GM18508 (cell line): ENCODE measurements around the gene NR2F1-AS1.

Source experiments
- ATAC-seq: cut with Tn5 transposase; IDR thresholded peaks from one replicate; pipeline ENCODE4 v1.9.1; 2021; ENCODE audit warnings: moderate number of reproducible peaks; ENCODE audit not compliant: insufficient read depth, unreplicated experiment

Gene NR2F1-AS1

GRCh38 chr5:93452255-93452654 lies 128.8 kb downstream of the NR2F1-AS1 start:
- no peak for ATAC-seq

GRCh38 chr5:93438124-93438523 lies 142.9 kb downstream of the NR2F1-AS1 start:
- ATAC-seq = no peak

- ATAC-seq = no peak
Observed at GRCh38 chr5:93436083-93436482, 144.9 kb downstream of the NR2F1-AS1 start.

GRCh38 chr5:93433422-93433821 lies 147.6 kb downstream of the NR2F1-AS1 start:
- no peak for ATAC-seq

GRCh38 chr5:93431250-93431649 lies 149.8 kb downstream of the NR2F1-AS1 start:
- ATAC-seq = no peak

GRCh38 chr5:93430673-93431199 lies 150.3 kb downstream of the NR2F1-AS1 start:
- no peak for ATAC-seq

- no peak for ATAC-seq
Observed at GRCh38 chr5:93430118-93430517, 150.9 kb downstream of the NR2F1-AS1 start.

- no peak for ATAC-seq
Observed at GRCh38 chr5:93428868-93429267, 152.2 kb downstream of the NR2F1-AS1 start.

- no peak for ATAC-seq
Observed at GRCh38 chr5:93427316-93427715, 153.7 kb downstream of the NR2F1-AS1 start.

- no peak for ATAC-seq
Observed at GRCh38 chr5:93425096-93425495, 155.9 kb downstream of the NR2F1-AS1 start.

GRCh38 chr5:93423300-93423699 lies 157.7 kb downstream of the NR2F1-AS1 start:
- no peak for ATAC-seq

- no peak for ATAC-seq
Observed at GRCh38 chr5:93422652-93423280, 158.3 kb downstream of the NR2F1-AS1 start.

GRCh38 chr5:93421987-93422401 lies 159.0 kb downstream of the NR2F1-AS1 start:
- ATAC-seq = no peak

- ATAC-seq = no peak
Observed at GRCh38 chr5:93421468-93421867, 159.6 kb downstream of the NR2F1-AS1 start.

- ATAC-seq = no peak
Observed at GRCh38 chr5:93417490-93417889, 163.5 kb downstream of the NR2F1-AS1 start.

- no peak for ATAC-seq
Observed at GRCh38 chr5:93415819-93416218, 165.2 kb downstream of the NR2F1-AS1 start.

- ATAC-seq = no peak
Observed at GRCh38 chr5:93411716-93412115, 169.3 kb downstream of the NR2F1-AS1 start.

GRCh38 chr5:93409691-93410090 lies 171.3 kb downstream of the NR2F1-AS1 start:
- ATAC-seq = no peak

- ATAC-seq = no peak
Observed at GRCh38 chr5:93407454-93407853, 173.6 kb downstream of the NR2F1-AS1 start.

GRCh38 chr5:93406971-93407401 lies 174.0 kb downstream of the NR2F1-AS1 start:
- no peak for ATAC-seq

GRCh38 chr5:93404246-93404645 lies 176.8 kb downstream of the NR2F1-AS1 start:
- no peak for ATAC-seq
